ENCODE data around the gene LRRC47. TPM values are rescaled to one million over a fixed set of nuclear protein-coding genes. Genes with fewer than 3 reads are reported as not detected.

LRRC47 gene
- total and polyA plus RNA-seq, 2 of the 8 experiments (the other 6 are each of a cell fraction or from before 2014, with no cell fraction given) = 38.3 to 82.4 TPM

DNA sequence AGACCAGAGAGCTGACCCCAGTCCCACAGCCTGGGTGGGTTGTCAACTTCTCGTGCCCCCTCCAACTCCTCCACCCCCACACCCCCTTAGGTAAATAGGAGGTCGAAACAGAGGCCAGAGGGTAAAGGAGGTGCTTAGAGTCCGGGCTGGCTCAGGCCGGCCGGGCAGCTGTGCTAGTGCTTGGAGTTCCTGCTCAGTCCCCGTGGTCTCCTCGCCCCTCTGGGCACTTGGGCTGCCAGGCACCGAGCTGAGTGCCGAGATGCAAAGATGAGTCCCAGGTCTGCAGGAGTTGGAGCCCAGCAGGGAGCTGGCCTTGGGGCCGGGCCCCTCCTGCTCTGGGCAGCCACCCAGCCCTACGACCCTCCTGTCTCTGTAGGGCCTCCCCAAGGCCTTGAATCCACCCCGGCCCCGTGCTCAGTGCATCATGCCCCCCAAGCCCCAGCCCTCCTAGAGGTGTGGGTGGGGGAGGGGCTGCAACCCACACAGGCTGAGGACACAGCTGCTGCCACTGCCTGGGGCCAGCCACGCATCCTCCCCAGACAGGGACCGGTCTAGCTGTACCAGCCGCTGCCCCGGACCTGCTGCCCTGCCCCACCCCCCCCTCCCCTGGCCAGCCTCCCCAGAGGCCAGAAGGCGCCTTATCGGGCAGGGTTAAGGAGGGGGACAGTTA is 21.9 kb downstream of the LRRC47 start:
- Histone ChIP-seq H4K91ac (replicated peaks; ENCODE audit: insufficient read length, low read length) (no peak overlapping the region), H3K56ac (replicated peaks; ENCODE audit: insufficient read length, low read depth, low read length) (no peak overlapping the region), H3K4me3 (ENCODE audit: extremely low read depth in 1 of 4, insufficient read depth in 2 of 4, low read depth in 3 of 4, low read length in 4 of 4) (no peak overlapping the region), H3K14ac (ENCODE audit: insufficient read length) (no peak overlapping the region), H2BK20ac (ENCODE audit: low read length) (no peak overlapping the region), H3K18ac (ENCODE audit: extremely low read depth, low read length) (no peak overlapping the region), H3K4me2 (ENCODE audit: insufficient read depth in 1 of 2, low read depth in 2 of 2, low read length in 2 of 2) (no peak overlapping the region), H3K23ac (ENCODE audit: insufficient read length) (no peak overlapping the region), H3K79me2 (ENCODE audit: control insufficient read depth in 1 of 2, insufficient read depth in 2 of 2, low read length in 2 of 2) (no peaks in the 10 kb centered on the region), H2BK12ac (ENCODE audit: low read depth, low read length) (no peak overlapping the region), H2BK5ac (ENCODE audit: low read depth, low read length) (no peak overlapping the region), H3K27me3 (replicated peaks in 1 of 4; ENCODE audit: control insufficient read depth in 3 of 4, extremely low read depth in 1 of 4, insufficient read depth in 3 of 4, low read length in 3 of 4) (no peaks in the 10 kb centered on the region), H3K9ac (replicated peaks in 1 of 4; ENCODE audit: extremely low read depth in 1 of 4, low read depth in 3 of 4, low read length in 3 of 4) (no peak overlapping the region), H2AK5ac (ENCODE audit: low read depth, low read length) (no peak overlapping the region), H3K79me1 (ENCODE audit: low read depth, low read length) (no peaks in the 10 kb centered on the region; the same call in 1 of the 2 replicates), H4K20me1 (replicated peaks in 1 of 2; ENCODE audit: control insufficient read depth in 1 of 2, insufficient read depth in 2 of 2, low read length in 2 of 2) (peaks cover 6 to 16% of the 10 kb centered on the region in 2 experiments), H3K9me3 (ENCODE audit: insufficient read depth in 2 of 2, low read depth in 1 of 2, low read length in 1 of 2) (no peaks in the 10 kb centered on the region), H2BK120ac (replicated peaks; ENCODE audit: low read depth, low read length) (no peak overlapping the region), H4K8ac (ENCODE audit: extremely low read depth, insufficient read depth, low read length) (no peak overlapping the region), H3K27ac (ENCODE audit: low read depth, low read length) (no peak overlapping the region), H3K4me1 (replicated peaks in 1 of 4; ENCODE audit: control insufficient read depth in 3 of 4, insufficient read depth in 4 of 4, low read length in 3 of 4) (peaks cover 0 to 35% (median 13%) of the 10 kb centered on the region in 4 experiments; a peak in 6 of 7 replicates), H3K36me3 (ENCODE audit: control insufficient read depth in 2 of 4, insufficient read depth in 4 of 4, low read length in 3 of 4) (peaks cover 0 to 3% (median 2%) of the 10 kb centered on the region in 4 experiments; a peak in 2 of 8 replicates), H3K23me2 (ENCODE audit: low read depth, low read length) (peaks cover 11% of the 10 kb centered on the region; the same call in 1 of the 2 replicates), H4K5ac (ENCODE audit: insufficient read length, low read depth, low read length) (no peak overlapping the region), H2AFZ (ENCODE audit: low read length) (no peak overlapping the region), H2BK15ac (ENCODE audit: low read length) (no peak overlapping the region), H3K4ac (replicated peaks; ENCODE audit: insufficient read length, low read depth, low read length) (no peak overlapping the region)
- 86% methylated on average over 11 of the region's 19 CpGs; no CpG with 5 or more reads in 1 of the 2 experiments for WGBS, 2 experiments (ENCODE audit: extremely low coverage in 1 of 2, insufficient coverage in 1 of 2, insufficient read length in 1 of 2, insufficient replicate concordance in 2 of 2, low coverage in 1 of 2, low lambda C conversion rate in 2 of 2, missing lambda C conversion rate in 1 of 2)
- ChIA-PET CTCF (ENCODE audit: partially characterized antibody) (interaction anchor here (1.3 to 3.4 kb wide), 8 partner anchors 12 to 79 kb away, joined by 5 to 15 read pairs (median 8); partner anchors contain the start of gene LRRC47), POLR2A (ENCODE audit: partially characterized antibody) (interaction anchor here (0.6 to 2.0 kb wide), 6 partner anchors 9 to 145 kb away, joined by 3 to 7 read pairs (median 4); partner anchors contain the start of gene C1orf174)
- DNase-seq (ENCODE audit: low read depth in 1 of 2, low spot score in 2 of 2) = no peak
- FAIRE-seq = no peak
- TF ChIP-seq KDM1A (IDR thresholded peaks at IDR 0.05; ENCODE audit: borderline replicate concordance, low read length) (no peak), TAF7 (optimal IDR thresholded peaks at IDR 0.05; ENCODE audit: borderline replicate concordance, low read depth, low read length) (no peak), MAFK (IDR thresholded peaks at IDR 0.05; ENCODE audit: low read depth, low read length) (no peak), TEAD4 (IDR thresholded peaks at IDR 0.05; ENCODE audit: low read depth, low read length) (no peak), ZNF274 (IDR thresholded peaks at IDR 0.05; ENCODE audit: borderline replicate concordance, extremely low read depth, low read length) (no peak), YY1 (IDR thresholded peaks at IDR 0.05; ENCODE audit: low read depth, low read length) (no peak)
- TF ChIP-seq, protein P1, sequence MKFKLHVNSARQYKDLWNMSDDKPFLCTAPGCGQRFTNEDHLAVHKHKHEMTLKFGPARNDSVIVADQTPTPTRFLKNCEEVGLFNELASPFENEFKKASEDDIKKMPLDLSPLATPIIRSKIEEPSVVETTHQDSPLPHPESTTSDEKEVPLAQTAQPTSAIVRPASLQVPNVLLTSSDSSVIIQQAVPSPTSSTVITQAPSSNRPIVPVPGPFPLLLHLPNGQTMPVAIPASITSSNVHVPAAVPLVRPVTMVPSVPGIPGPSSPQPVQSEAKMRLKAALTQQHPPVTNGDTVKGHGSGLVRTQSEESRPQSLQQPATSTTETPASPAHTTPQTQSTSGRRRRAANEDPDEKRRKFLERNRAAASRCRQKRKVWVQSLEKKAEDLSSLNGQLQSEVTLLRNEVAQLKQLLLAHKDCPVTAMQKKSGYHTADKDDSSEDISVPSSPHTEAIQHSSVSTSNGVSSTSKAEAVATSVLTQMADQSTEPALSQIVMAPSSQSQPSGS (IDR thresholded peaks at IDR 0.05; ENCODE audit: low read length) = no peak
- TF ChIP-seq, protein P2, sequence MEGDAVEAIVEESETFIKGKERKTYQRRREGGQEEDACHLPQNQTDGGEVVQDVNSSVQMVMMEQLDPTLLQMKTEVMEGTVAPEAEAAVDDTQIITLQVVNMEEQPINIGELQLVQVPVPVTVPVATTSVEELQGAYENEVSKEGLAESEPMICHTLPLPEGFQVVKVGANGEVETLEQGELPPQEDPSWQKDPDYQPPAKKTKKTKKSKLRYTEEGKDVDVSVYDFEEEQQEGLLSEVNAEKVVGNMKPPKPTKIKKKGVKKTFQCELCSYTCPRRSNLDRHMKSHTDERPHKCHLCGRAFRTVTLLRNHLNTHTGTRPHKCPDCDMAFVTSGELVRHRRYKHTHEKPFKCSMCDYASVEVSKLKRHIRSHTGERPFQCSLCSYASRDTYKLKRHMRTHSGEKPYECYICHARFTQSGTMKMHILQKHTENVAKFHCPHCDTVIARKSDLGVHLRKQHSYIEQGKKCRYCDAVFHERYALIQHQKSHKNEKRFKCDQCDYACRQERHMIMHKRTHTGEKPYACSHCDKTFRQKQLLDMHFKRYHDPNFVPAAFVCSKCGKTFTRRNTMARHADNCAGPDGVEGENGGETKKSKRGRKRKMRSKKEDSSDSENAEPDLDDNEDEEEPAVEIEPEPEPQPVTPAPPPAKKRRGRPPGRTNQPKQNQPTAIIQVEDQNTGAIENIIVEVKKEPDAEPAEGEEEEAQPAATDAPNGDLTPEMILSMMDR (IDR thresholded peaks at IDR 0.05; ENCODE audit: control extremely low read depth in 1 of 3, insufficient read depth in 1 of 3, low read depth in 1 of 3, low read length in 3 of 3) = no peak

Measured in H1 (cell line).